Jurkat, Clone E6-1 (cell line): ENCODE results near the gene GRK5.

ENCODE experiments used
- DNase-seq: peaks from one replicate; pipeline ENCODE4 v3.0.0-alpha.2; 2011; ENCODE audit warnings: low read depth, low spot score
- H3K4me3 ChIP-seq: 2 replicates; pipeline ENCODE4 v1.5.1; 2011; ENCODE audit warnings: mild to moderate bottlenecking, low read length, control low read depth, moderate library complexity

Gene GRK5

GRCh38 chr10:119190954-119191785, 16.2 kb upstream of the GRK5 start:
- no peak for DNase-seq
- no peak overlapping the region for H3K4me3 ChIP-seq

GRCh38 chr10:119191881-119192280, 15.5 kb upstream of the GRK5 start:
- no peak overlapping the region for H3K4me3 ChIP-seq
- DNase-seq = no peak

- H3K4me3 ChIP-seq = no peak overlapping the region
- DNase-seq = no peak
Observed at GRCh38 chr10:119197921-119198320, 9.4 kb upstream of the GRK5 start.

GRCh38 chr10:119198438-119198837, 8.9 kb upstream of the GRK5 start:
- DNase-seq = no peak
- H3K4me3 ChIP-seq = no peak overlapping the region

- DNase-seq = peak; percentile 82
- no peak overlapping the region for H3K4me3 ChIP-seq
Observed at GRCh38 chr10:119199231-119199992, 8.0 kb upstream of the GRK5 start.

GRCh38 chr10:119201233-119201632, 6.1 kb upstream of the GRK5 start:
- no peak overlapping the region for H3K4me3 ChIP-seq
- DNase-seq = no peak

- H3K4me3 ChIP-seq = no peak overlapping the region
- no peak for DNase-seq
Observed at GRCh38 chr10:119203006-119203405, 4.4 kb upstream of the GRK5 start.

- peak overlapping the region; percentile 64 for H3K4me3 ChIP-seq
- no peak for DNase-seq
Observed at GRCh38 chr10:119205894-119206602, 1.3 kb upstream of the GRK5 start.

GRCh38 chr10:119206603-119207365, 587 bp upstream of the GRK5 start:
- no peak for DNase-seq
- peak overlapping the region; percentile 64 for H3K4me3 ChIP-seq

GRCh38 chr10:119207713-119208552, 562 bp downstream of the GRK5 start:
- DNase-seq = no peak
- peak overlapping the region; percentile 78 for H3K4me3 ChIP-seq

GRCh38 chr10:119208553-119208940, 1.2 kb downstream of the GRK5 start:
- H3K4me3 ChIP-seq = peak overlapping the region; percentile 78
- DNase-seq = no peak

- H3K4me3 ChIP-seq = peak overlapping the region; percentile 78
- DNase-seq = no peak
Observed at GRCh38 chr10:119209035-119209735, 1.8 kb downstream of the GRK5 start.

- DNase-seq = no peak
- peak overlapping the region; percentile 78 for H3K4me3 ChIP-seq
Observed at GRCh38 chr10:119209736-119210355, 2.5 kb downstream of the GRK5 start.

- DNase-seq = no peak
Observed at GRCh38 chr10:119210633-119211032, 3.3 kb downstream of the GRK5 start.

GRCh38 chr10:119211176-119211575, 3.8 kb downstream of the GRK5 start:
- DNase-seq = no peak
- peak overlapping the region; percentile 49 for H3K4me3 ChIP-seq

More at GRCh38 chr10:119210633-119211032, 3.3 kb downstream of the GRK5 start:
- no peak overlapping the region for H3K4me3 ChIP-seq

GRCh38 chr10:119211625-119212441, 4.5 kb downstream of the GRK5 start:
- DNase-seq = peak; percentile 83
- peak overlapping the region; percentile 49 for H3K4me3 ChIP-seq
